ENCODE measurements around the gene PALLD.

Gene PALLD

GRCh38 chr4:168598191-168598590 is 101.3 kb downstream of the PALLD start:
- H3K79me2 ChIP-seq (ENCODE audit: insufficient read depth, low read length): no peaks in the 10 kb centered on the region
- H4K20me1 ChIP-seq (ENCODE audit: insufficient read depth, low read length): no peaks in the 10 kb centered on the region
- no peak overlapping the region for H3K9ac ChIP-seq (ENCODE audit: low read length)
- no peaks in the 10 kb centered on the region for H3K36me3 ChIP-seq (ENCODE audit: insufficient read depth, low read length)
- no peak overlapping the region for H2AFZ ChIP-seq (ENCODE audit: low read length)
- no peaks in the 10 kb centered on the region for H3K9me3 ChIP-seq (ENCODE audit: low read length)
- no peaks in the 10 kb centered on the region for H3K27me3 ChIP-seq (ENCODE audit: insufficient read depth, low read length)
- no peaks in the 10 kb centered on the region for H3K9me2 ChIP-seq (ENCODE audit: low read depth, low read length)
- no peaks in the 10 kb centered on the region for H3F3A ChIP-seq (ENCODE audit: insufficient read depth, low read length)
- H3K4me1 ChIP-seq (ENCODE audit: insufficient read depth, low read length, severe bottlenecking): no peaks in the 10 kb centered on the region
- no peak overlapping the region for H3K4me2 ChIP-seq (ENCODE audit: low read length)
- H3K4me3 ChIP-seq (ENCODE audit: low read depth, low read length, poor library complexity, severe bottlenecking): no peak overlapping the region
- H3K27ac ChIP-seq (ENCODE audit: low read depth, low read length, poor library complexity, severe bottlenecking): no peak overlapping the region
- TF ChIP-seq EZH2 (IDR thresholded peaks at IDR 0.05; ENCODE audit: borderline replicate concordance, low read length): no peak

GRCh38 chr4:168600796-168601583 is 104.1 kb downstream of the PALLD start:
- H3K27ac ChIP-seq (ENCODE audit: low read depth, low read length, poor library complexity, severe bottlenecking): no peak overlapping the region
- H3K36me3 ChIP-seq (ENCODE audit: insufficient read depth, low read length): no peaks in the 10 kb centered on the region
- no peaks in the 10 kb centered on the region for H3K27me3 ChIP-seq (ENCODE audit: insufficient read depth, low read length)
- TF ChIP-seq EZH2 (IDR thresholded peaks at IDR 0.05; ENCODE audit: borderline replicate concordance, low read length) (no peak), CTCF (IDR thresholded peaks at IDR 0.05; ENCODE audit: low read length) (no peak)
- no peaks in the 10 kb centered on the region for H3F3A ChIP-seq (ENCODE audit: insufficient read depth, low read length)
- no peak overlapping the region for H2AFZ ChIP-seq (ENCODE audit: low read length)
- no peaks in the 10 kb centered on the region for H3K9me2 ChIP-seq (ENCODE audit: low read depth, low read length)
- H4K20me1 ChIP-seq (ENCODE audit: insufficient read depth, low read length): no peaks in the 10 kb centered on the region
- H3K79me2 ChIP-seq (ENCODE audit: insufficient read depth, low read length): no peaks in the 10 kb centered on the region
- H3K9me3 ChIP-seq (ENCODE audit: low read length): no peaks in the 10 kb centered on the region
- no peak overlapping the region for H3K4me2 ChIP-seq (ENCODE audit: low read length)
- no peaks in the 10 kb centered on the region for H3K4me1 ChIP-seq (ENCODE audit: insufficient read depth, low read length, severe bottlenecking)
- no peak overlapping the region for H3K4me3 ChIP-seq (ENCODE audit: low read depth, low read length, poor library complexity, severe bottlenecking)
- no peak overlapping the region for H3K9ac ChIP-seq (ENCODE audit: low read length)

- no peak overlapping the region for H3K9ac ChIP-seq (ENCODE audit: low read length)
- H3K4me2 ChIP-seq (ENCODE audit: low read length): no peak overlapping the region
- no peaks in the 10 kb centered on the region for H3F3A ChIP-seq (ENCODE audit: insufficient read depth, low read length)
- H2AFZ ChIP-seq (ENCODE audit: low read length): no peak overlapping the region
- H3K9me3 ChIP-seq (ENCODE audit: low read length): no peaks in the 10 kb centered on the region
- no peaks in the 10 kb centered on the region for H4K20me1 ChIP-seq (ENCODE audit: insufficient read depth, low read length)
- H3K4me1 ChIP-seq (ENCODE audit: insufficient read depth, low read length, severe bottlenecking): no peaks in the 10 kb centered on the region
- H3K9me2 ChIP-seq (ENCODE audit: low read depth, low read length): no peaks in the 10 kb centered on the region
- TF ChIP-seq EZH2 (IDR thresholded peaks at IDR 0.05; ENCODE audit: borderline replicate concordance, low read length) (no peak), CTCF (IDR thresholded peaks at IDR 0.05; ENCODE audit: low read length) (no peak)
- no peak overlapping the region for H3K27ac ChIP-seq (ENCODE audit: low read depth, low read length, poor library complexity, severe bottlenecking)
- no peaks in the 10 kb centered on the region for H3K36me3 ChIP-seq (ENCODE audit: insufficient read depth, low read length)
- H3K27me3 ChIP-seq (ENCODE audit: insufficient read depth, low read length): no peaks in the 10 kb centered on the region
- no peaks in the 10 kb centered on the region for H3K79me2 ChIP-seq (ENCODE audit: insufficient read depth, low read length)
- H3K4me3 ChIP-seq (ENCODE audit: low read depth, low read length, poor library complexity, severe bottlenecking): no peak overlapping the region
Observed at GRCh38 chr4:168601899-168602298, 105.0 kb downstream of the PALLD start.
